Chondrocyte (in vitro differentiated cells): ENCODE results near the gene MICB. TPM values are rescaled to one million over a fixed set of nuclear protein-coding genes. Genes with fewer than 3 reads are reported as not detected.

ENCODE experiments used
- DNase-seq: peaks from one replicate; pipeline ENCODE4 v3.0.0; 2021; ENCODE audit warnings: mixed read lengths, low spot score
- H3K27ac Mint-ChIP-seq: one replicate; pipeline ENCODE4 v1.8.0; 2021; ENCODE audit warnings: mild to moderate bottlenecking, moderate library complexity, mixed read lengths; ENCODE audit not compliant: unreplicated experiment
- H3K27me3 Mint-ChIP-seq: 2 replicates; pipeline ENCODE4 v1.8.0; 2021; ENCODE audit warnings: low read depth, mixed read lengths
- H3K36me3 Mint-ChIP-seq: 2 replicates; pipeline ENCODE4 v1.8.0; 2021; ENCODE audit warnings: low read depth, mixed read lengths
- H3K4me1 Mint-ChIP-seq: 2 replicates; pipeline ENCODE4 v1.8.0; 2021; ENCODE audit warnings: low read depth, mild to moderate bottlenecking, mixed read lengths
- H3K4me3 Mint-ChIP-seq: one replicate; pipeline ENCODE4 v1.8.0; 2021; ENCODE audit warnings: mild to moderate bottlenecking, moderate library complexity, mixed read lengths; ENCODE audit not compliant: unreplicated experiment
- H3K9me3 Mint-ChIP-seq: 2 replicates; pipeline ENCODE4 v1.8.0; 2021; ENCODE audit warnings: low read depth, mixed read lengths
- CTCF ChIP-seq: fragments of 200-600 bp; sonication (generic); IDR thresholded peaks from 2 replicates; pipeline ENCODE4 v1.5.0; 2021; ENCODE audit warnings: antibody characterized with exemption, mild to moderate bottlenecking, moderate library complexity
- total RNA-seq: library from RNA; stranded (reverse); gene quantifications from 3 replicates; pipeline ENCODE4 v1.2.1, GENCODE V29; 2021

The MICB gene
- total RNA-seq, 1 donor from 2014 or later = 7.8 TPM

- H3K36me3 Mint-ChIP-seq = no peaks in the 10 kb centered on the region
Measured at GRCh38 chr6:31521835-31522234, 23.9 kb downstream of the MICB start.

GRCh38 chr6:31525553-31525931 is 27.6 kb downstream of the MICB start:
- no peak overlapping the region for H3K4me3 Mint-ChIP-seq
- no peak overlapping the region for H3K27ac Mint-ChIP-seq
- H3K9me3 Mint-ChIP-seq = peaks cover 5% of the 10 kb centered on the region
- peaks cover 10% of the 10 kb centered on the region for H3K36me3 Mint-ChIP-seq
- peaks cover 7% of the 10 kb centered on the region for H3K4me1 Mint-ChIP-seq
- DNase-seq = no peak
- TF ChIP-seq CTCF = no peak
- H3K27me3 Mint-ChIP-seq = peaks cover 2% of the 10 kb centered on the region

More at GRCh38 chr6:31521835-31522234, 23.9 kb downstream of the MICB start:
- no peak overlapping the region for H3K27ac Mint-ChIP-seq
- H3K27me3 Mint-ChIP-seq = peaks cover 2% of the 10 kb centered on the region
- H3K4me1 Mint-ChIP-seq = peaks cover 5% of the 10 kb centered on the region
- H3K9me3 Mint-ChIP-seq = peaks cover 5% of the 10 kb centered on the region
- no peak for DNase-seq
- H3K4me3 Mint-ChIP-seq = no peak overlapping the region
- TF ChIP-seq CTCF = no peak

GRCh38 chr6:31525932-31526591 is 28.1 kb downstream of the MICB start:
- H3K9me3 Mint-ChIP-seq = peaks cover 5% of the 10 kb centered on the region
- peaks cover 2% of the 10 kb centered on the region for H3K27me3 Mint-ChIP-seq
- peaks cover 7% of the 10 kb centered on the region for H3K4me1 Mint-ChIP-seq
- no peak for TF ChIP-seq CTCF
- H3K36me3 Mint-ChIP-seq = peaks cover 15% of the 10 kb centered on the region
- DNase-seq = no peak
- H3K27ac Mint-ChIP-seq = peak overlapping the region; percentile 4
- no peak overlapping the region for H3K4me3 Mint-ChIP-seq

- Mint-ChIP-seq H3K27ac (peak overlapping the region; percentile 81), H3K9me3 (no peaks in the 10 kb centered on the region), H3K36me3 (peaks cover 24% of the 10 kb centered on the region), H3K4me1 (peaks cover 7% of the 10 kb centered on the region), H3K27me3 (no peaks in the 10 kb centered on the region), H3K4me3 (no peak overlapping the region)
- no peak for DNase-seq
- no peak for TF ChIP-seq CTCF
Measured at GRCh38 chr6:31528307-31528777, 30.4 kb downstream of the MICB start.

GRCh38 chr6:31528821-31529328 is 30.9 kb downstream of the MICB start, which contains the start of gene MCCD1:
MCCD1 (plus strand) TSS chr6:31528962; CDS start chr6:31529015, 53 bp downstream.
- H3K9me3 Mint-ChIP-seq = no peaks in the 10 kb centered on the region
- peaks cover 7% of the 10 kb centered on the region for H3K4me1 Mint-ChIP-seq
- peak within 1 kb of the TSS; percentile 81 for H3K27ac Mint-ChIP-seq
- no peak within 1 kb of the TSS for H3K4me3 Mint-ChIP-seq
- H3K27me3 Mint-ChIP-seq = no peaks in the 10 kb centered on the region
- no peak for TF ChIP-seq CTCF
- no peak for DNase-seq
- peaks cover 28% of the 10 kb centered on the region for H3K36me3 Mint-ChIP-seq
